CD4-positive, alpha-beta memory T cell (primary cell): ENCODE measurements around the gene STX18. TPM values are rescaled to one million over a fixed set of nuclear protein-coding genes. Genes with fewer than 3 reads are reported as not detected.

Experiments
- CTCF ChIA-PET: fragments of 350-600 bp; sonication (Branson Sonifier 250); formaldehyde crosslinking; loops from one replicate; lab custom pipeline; 2021; ENCODE audit warnings: inconsistent platforms; ENCODE audit not compliant: partially characterized antibody; lab: Charles Lee
- POLR2A ChIA-PET: fragments of 350-600 bp; sonication (Branson Sonifier 250); formaldehyde crosslinking; loops from one replicate; lab custom pipeline; 2021; ENCODE audit not compliant: partially characterized antibody; lab: Charles Lee
- DNase-seq, 5 donors: peaks; one replicate each; pipeline versions ENCODE4 v3.0.0 to v3.0.0-alpha.2; 2020 to 2022; ENCODE audit warnings: mixed read lengths in 1 of 5
- H3K27ac ChIP-seq: one replicate; pipeline ENCODE4 v1.7.0; 2013; ENCODE audit warnings: low read depth, low read length
- H3K27me3 ChIP-seq: 2 replicates; pipeline ENCODE4 v1.7.0; 2013; ENCODE audit warnings: mild to moderate bottlenecking, low read length, moderate library complexity; ENCODE audit not compliant: insufficient read depth
- H3K36me3 ChIP-seq: 2 replicates; pipeline ENCODE4 v1.7.0; 2013; ENCODE audit warnings: mild to moderate bottlenecking, low read length, moderate library complexity; ENCODE audit not compliant: insufficient read depth
- H3K4me1 ChIP-seq: 2 replicates; pipeline ENCODE4 v1.7.0; 2013; ENCODE audit warnings: mild to moderate bottlenecking, low read length, moderate library complexity; ENCODE audit not compliant: insufficient read depth
- H3K4me3 ChIP-seq, 2 donors: one replicate each; pipeline ENCODE4 v1.7.0; 2013; ENCODE audit warnings: low read length in 2 of 2, mild to moderate bottlenecking in 1 of 2
- H3K9me3 ChIP-seq, 2 donors: one replicate each; pipeline ENCODE4 v1.7.0; 2013; ENCODE audit warnings: low read length in 2 of 2, control low read depth in 1 of 2; ENCODE audit not compliant: control insufficient read depth in 1 of 2
- H3K27ac Mint-ChIP-seq, 7 donors: one replicate each; pipeline ENCODE4 v1.8.0; 2020 to 2021; ENCODE audit warnings: mixed read lengths in 7 of 7, mild to moderate bottlenecking in 6 of 7, inconsistent platforms in 3 of 7, moderate library complexity in 3 of 7
- H3K27me3 Mint-ChIP-seq, 2 donors: one replicate each; pipeline ENCODE4 v1.8.0; 2020 to 2021; ENCODE audit warnings: mixed read lengths in 2 of 2
- H3K36me3 Mint-ChIP-seq, 2 donors: one replicate each; pipeline ENCODE4 v1.8.0; 2020 to 2021; ENCODE audit warnings: mixed read lengths in 2 of 2, inconsistent platforms in 1 of 2, mild to moderate bottlenecking in 1 of 2
- H3K4me1 Mint-ChIP-seq, 4 donors: one replicate each; pipeline ENCODE4 v1.8.0; 2020 to 2021; ENCODE audit warnings: mixed read lengths in 4 of 4, mild to moderate bottlenecking in 1 of 4
- H3K4me3 Mint-ChIP-seq, 8 donors: one replicate each; pipeline ENCODE4 v1.8.0; 2020 to 2021; ENCODE audit warnings: mixed read lengths in 8 of 8, mild to moderate bottlenecking in 7 of 8, moderate library complexity in 6 of 8, inconsistent platforms in 3 of 8
- H3K9me3 Mint-ChIP-seq, 8 donors: one replicate each; pipeline ENCODE4 v1.8.0; 2020 to 2021; ENCODE audit warnings: mixed read lengths in 8 of 8, mild to moderate bottlenecking in 5 of 8, inconsistent platforms in 3 of 8, moderate library complexity in 1 of 8
- intact Hi-C: fragments of 100-400 bp; cut with micrococcal nuclease; formaldehyde crosslinking; loops from one replicate; pipeline ENCODE4 v1.15.1; 2023
- polyA plus RNA-seq, 2 donors: library from polyadenylated mRNA; unstranded; fragments of 300-500 nt; fragmentation: Illumina TruSeq; gene quantifications; one replicate each; pipeline ENCODE4 v1.2.3, GENCODE V29; 2021
- total RNA-seq, 2 experiments: library from RNA; stranded (reverse); gene quantifications; one replicate each; pipeline ENCODE4 v1.2.3, GENCODE V29; 2021

STX18 gene
- total and polyA plus RNA-seq, 4 experiments from 2014 or later, result 25.6 to 34.5 (median 31.2) TPM

GRCh38 chr4:4377191-4377590 is 164.7 kb downstream of the STX18 start:
- Mint-ChIP-seq H3K27ac (no peak overlapping the region), H3K9me3 (peaks cover 0 to 4% (median 2%) of the 10 kb centered on the region in 8 donors), H3K4me3 (no peak overlapping the region), H3K27me3 (peaks cover 0 to 5% of the 10 kb centered on the region in 2 donors), H3K36me3 (no peaks in the 10 kb centered on the region), H3K4me1 (no peaks in the 10 kb centered on the region)
- CTCF ChIA-PET, result no interaction called here
- no peak for DNase-seq
- POLR2A ChIA-PET, result no interaction called here
- no peaks in the 10 kb centered on the region for H3K9me3 ChIP-seq
- H3K4me1 ChIP-seq, result no peaks in the 10 kb centered on the region
- no peaks in the 10 kb centered on the region for H3K36me3 ChIP-seq
- no peak overlapping the region for H3K4me3 ChIP-seq
- H3K27ac ChIP-seq, result no peak overlapping the region
- H3K27me3 ChIP-seq, result peaks cover 3% of the 10 kb centered on the region
- intact Hi-C loops, result no loop called here

- Histone ChIP-seq H3K36me3 (no peaks in the 10 kb centered on the region), H3K27ac (no peak overlapping the region), H3K4me3 (no peak overlapping the region), H3K9me3 (no peaks in the 10 kb centered on the region), H3K4me1 (no peaks in the 10 kb centered on the region), H3K27me3 (peaks cover 3% of the 10 kb centered on the region)
- CTCF ChIA-PET, result interaction anchor here (0.9 to 1.2 kb wide), 2 partner anchors 17 to 124 kb away, joined by 3 read pairs; no protein-coding TSS in a partner anchor
- Mint-ChIP-seq H3K9me3 (peaks cover 0 to 4% (median 2%) of the 10 kb centered on the region in 8 donors), H3K27ac (no peak overlapping the region), H3K36me3 (no peaks in the 10 kb centered on the region), H3K27me3 (peaks cover 0 to 5% of the 10 kb centered on the region in 2 donors), H3K4me3 (no peak overlapping the region), H3K4me1 (no peaks in the 10 kb centered on the region)
- DNase-seq, result no peak
- POLR2A ChIA-PET, result no interaction called here
- intact Hi-C loops, result no loop called here
Measured at GRCh38 chr4:4376074-4376473, 165.8 kb downstream of the STX18 start.

DNA sequence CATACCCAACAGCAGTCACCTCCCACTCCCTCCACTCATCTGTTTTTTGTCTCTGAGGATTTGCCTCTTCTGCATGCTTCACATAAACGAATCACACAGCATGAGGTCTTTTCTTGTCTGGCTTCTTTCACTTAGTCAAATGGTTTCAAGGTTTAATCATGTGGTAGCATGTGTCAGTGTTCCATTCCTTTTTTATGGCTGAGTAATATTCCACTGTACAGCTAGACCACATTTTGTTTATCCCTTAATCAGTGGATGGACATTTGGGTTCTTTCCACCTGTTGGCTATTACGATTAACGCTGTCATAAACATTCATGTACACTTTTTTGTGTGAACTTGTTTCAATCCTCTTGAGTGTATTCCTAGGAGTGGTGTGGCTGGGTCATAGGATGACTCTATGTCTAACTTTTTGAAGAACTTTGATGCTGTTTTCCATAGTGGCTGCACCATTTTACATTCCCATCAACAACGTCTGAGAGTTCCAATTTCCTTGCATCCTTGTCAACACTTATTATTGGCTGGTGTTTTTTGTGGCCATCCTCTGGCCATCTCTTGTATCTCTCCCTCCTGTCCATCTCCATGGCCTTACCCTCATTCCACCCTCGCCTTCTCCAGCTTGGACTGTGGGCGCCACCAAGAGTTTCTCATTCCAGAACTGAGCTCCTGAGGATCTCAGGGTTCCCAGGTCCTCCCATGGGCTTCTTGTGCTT is 167.3 kb downstream of the STX18 start:
- peaks cover 3% of the 10 kb centered on the region for H3K27me3 ChIP-seq
- no peaks in the 10 kb centered on the region for H3K9me3 ChIP-seq
- H3K4me1 Mint-ChIP-seq, result peaks cover 0 to 1% (median 0%) of the 10 kb centered on the region in 4 donors
- H3K4me3 Mint-ChIP-seq, result no peak overlapping the region
- CTCF ChIA-PET, result no interaction called here
- POLR2A ChIA-PET, result interaction anchor here (0.6 kb wide), 1 partner anchor 109 kb away, joined by 3 read pairs; no protein-coding TSS in a partner anchor
- H3K36me3 ChIP-seq, result no peaks in the 10 kb centered on the region
- H3K27ac ChIP-seq, result no peak overlapping the region
- H3K27ac Mint-ChIP-seq, result no peak overlapping the region
- H3K4me3 ChIP-seq, result no peak overlapping the region
- H3K4me1 ChIP-seq, result no peaks in the 10 kb centered on the region
- intact Hi-C loops, result no loop called here
- H3K27me3 Mint-ChIP-seq, result peaks cover 0 to 2% of the 10 kb centered on the region in 2 donors
- no peaks in the 10 kb centered on the region for H3K36me3 Mint-ChIP-seq
- no peak for DNase-seq
- H3K9me3 Mint-ChIP-seq, result peaks cover 0 to 5% (median 2%) of the 10 kb centered on the region in 8 donors

Other genes starting within 250 kb of the STX18 start
- 10 to 100 TPM; 74.9 to 75.1 TPM for gene NSG1, start 154.9 kb downstream of the STX18 start, total RNA-seq
- 10 to 100 TPM; 48.8 to 82.6 TPM for gene NSG1, start 154.9 kb downstream of the STX18 start, polyA plus RNA-seq